GM19328 (cell line): ENCODE data around the gene XRCC4.
A peak's percentile ranks its signal among the peaks of the same experiment; 100 is the strongest.

ENCODE experiments used
- ATAC-seq: cut with Tn5 transposase; IDR thresholded peaks from one replicate; pipeline ENCODE4 v1.9.1; 2021; ENCODE audit warnings: mild to moderate bottlenecking, moderate library complexity; ENCODE audit not compliant: unreplicated experiment

Gene XRCC4

DNA sequence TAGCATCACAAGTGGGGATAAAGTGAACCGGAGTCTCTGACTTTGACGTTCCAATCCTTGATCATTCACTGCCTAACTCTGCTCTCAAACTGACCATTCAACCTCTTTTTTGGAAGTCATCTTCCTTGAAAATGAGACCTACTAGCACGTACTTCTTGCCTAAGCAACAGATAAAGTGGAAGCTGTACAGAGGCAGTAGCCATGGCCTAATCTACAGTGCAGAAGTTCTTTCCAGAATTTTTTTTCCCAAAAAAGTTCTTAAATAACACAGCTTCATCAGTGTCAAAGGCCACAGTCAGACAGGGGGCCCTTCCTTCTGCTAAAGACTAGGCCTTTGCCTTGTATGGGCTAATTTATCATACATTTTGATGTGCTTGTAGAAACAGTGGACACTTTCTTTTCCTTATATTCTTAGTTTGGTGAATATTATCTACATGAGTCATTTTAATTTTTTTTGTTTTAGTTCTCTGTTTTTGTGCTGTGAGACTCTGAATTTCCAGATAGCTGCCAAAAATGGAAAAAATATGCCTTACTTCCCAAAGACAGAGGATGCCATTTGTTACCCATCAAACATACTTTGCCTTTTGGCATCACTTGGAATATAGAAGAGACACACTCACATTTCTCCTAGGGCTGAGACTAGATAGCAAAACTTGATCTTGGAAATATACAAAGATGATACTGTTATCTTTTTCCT is 297.9 kb downstream of the XRCC4 start:
- no peak for ATAC-seq

DNA sequence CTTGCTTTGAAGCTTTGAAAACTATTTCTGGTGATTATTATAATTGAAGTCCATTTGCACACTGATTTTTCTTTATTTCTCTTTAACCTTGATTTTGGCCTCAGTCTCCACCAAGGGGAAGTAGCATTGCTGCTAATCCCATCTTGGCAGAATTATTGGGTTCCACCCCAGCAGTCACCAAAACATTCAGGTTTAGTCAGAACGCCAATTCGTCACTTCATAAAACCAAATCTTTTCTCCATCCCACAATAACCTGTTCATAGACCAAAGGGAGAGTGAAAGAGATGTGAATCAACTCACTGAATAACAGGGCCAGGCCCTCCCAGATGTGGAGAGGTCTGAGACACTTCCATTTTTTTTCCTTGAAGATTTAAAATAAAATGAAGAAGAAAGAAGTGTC is 299.1 kb downstream of the XRCC4 start:
- no peak for ATAC-seq

DNA sequence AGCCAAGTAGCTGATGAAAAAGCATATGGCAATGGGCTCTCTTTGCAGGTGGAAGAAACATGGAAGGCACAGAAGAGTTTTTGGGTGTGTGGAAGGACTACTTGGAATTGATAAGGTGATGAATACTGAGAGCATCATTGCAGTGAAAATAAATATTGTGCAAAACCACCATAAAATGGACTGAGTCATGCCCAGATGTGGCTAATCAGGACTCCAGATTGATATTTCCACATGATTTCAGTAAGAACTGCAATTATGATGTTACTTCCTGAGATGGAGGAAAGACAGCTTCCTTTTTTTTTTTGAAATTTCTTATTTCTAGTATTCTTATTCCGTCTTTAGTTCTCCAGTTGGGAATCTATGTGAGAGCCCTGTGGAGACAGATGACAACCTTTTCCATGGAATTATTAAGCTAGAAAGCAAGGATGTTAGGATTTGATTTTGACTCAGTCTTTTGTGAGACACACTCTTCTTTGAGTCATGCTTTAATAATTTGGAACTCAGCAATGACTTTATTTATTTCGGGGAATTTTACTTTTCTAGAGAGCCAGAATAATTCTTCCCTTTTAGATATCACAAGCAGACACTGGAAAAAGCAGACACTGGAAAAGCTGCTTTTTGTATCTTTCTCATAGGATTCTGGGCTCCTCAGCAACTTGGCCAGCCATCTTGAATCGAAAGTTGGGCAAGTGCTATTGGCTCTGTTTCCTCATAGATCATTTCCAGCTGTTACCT is 300.0 kb downstream of the XRCC4 start:
- no peak for ATAC-seq

DNA sequence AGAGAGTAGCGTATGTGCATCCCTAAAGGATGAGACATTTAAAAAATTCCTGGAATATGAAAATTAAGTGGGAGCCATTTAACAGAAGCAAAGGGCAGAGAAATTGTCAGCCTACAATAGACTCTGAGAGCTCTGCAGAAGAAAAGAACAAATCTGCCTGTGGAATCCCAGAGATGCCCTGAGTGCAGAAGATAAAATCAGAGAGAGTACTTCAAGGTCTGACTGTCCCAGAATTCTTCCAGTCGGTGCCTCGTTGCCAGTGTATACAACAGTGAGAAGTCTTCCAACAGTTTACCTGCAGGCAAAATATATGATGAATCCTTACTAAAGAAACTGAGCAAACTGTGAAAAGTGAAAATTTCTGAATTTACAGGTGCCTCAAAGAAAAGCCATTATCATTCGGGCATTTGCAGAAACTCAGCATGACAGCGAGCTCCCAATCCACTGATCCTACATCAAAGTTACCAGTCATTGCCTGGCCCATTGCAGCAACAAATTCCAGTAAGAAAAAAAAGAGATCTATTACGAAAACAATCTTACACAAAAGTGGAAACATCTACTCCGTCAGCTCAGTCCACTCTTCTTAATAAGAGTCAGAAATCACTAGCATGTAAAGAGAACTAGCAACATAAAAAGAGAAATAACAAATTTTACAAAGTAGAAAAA is 301.4 kb downstream of the XRCC4 start:
- no peak for ATAC-seq

DNA sequence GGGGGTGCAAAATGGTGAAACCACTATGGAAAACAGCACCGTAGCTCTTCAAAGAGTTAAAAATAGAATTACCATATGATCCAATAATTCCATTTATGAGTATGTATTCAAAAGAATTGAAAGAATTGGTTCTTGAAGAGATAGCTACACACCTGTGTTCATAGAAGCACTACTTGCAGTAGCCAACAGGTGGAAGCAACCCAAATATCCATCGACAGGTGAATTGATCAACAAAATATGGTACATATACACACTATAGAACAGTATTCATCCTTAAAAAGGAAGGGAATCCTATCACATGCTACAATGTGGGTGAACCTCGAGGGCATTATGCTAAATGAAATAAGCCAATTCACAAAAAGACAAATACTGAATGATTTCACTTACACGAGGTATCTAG is 308.5 kb downstream of the XRCC4 start:
- no peak for ATAC-seq

DNA sequence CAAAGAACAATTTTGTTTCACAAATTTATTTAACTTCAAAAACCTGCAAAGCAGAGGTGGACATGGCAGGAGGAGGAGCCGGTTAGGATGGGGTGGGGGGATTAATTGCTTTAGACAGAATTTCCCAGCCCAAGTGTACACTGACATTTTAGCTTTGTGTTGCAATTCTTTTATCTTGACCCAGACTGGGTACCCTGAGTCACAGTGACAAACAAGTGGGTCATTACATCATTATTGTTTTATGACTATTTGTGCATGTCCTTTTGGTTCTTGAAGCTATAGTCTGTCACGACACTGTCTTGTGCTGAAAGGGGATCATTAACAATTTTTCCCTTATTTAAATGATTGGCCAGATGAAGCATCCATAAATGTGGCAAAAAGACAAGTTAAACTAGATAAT is 309.7 kb downstream of the XRCC4 start:
- no peak for ATAC-seq

DNA sequence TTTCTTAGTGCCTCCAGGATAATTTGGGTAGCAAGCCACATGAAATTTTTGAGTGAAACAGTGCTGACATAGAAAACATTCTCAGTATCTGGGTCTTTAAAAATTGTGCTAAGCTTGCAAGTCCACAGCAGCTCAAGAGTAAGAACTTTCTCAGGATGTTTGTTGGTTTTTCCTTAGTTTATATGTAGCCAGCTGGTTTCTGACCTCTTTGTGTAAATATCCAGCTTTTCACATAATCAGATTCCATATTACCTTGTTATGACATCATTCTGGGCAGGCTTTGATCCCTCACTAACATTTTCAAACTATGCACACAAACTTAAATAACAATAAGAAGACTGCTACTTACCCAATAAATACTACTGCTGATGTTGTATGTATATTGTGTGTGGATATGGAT is 311.3 kb downstream of the XRCC4 start:
- no peak for ATAC-seq

DNA sequence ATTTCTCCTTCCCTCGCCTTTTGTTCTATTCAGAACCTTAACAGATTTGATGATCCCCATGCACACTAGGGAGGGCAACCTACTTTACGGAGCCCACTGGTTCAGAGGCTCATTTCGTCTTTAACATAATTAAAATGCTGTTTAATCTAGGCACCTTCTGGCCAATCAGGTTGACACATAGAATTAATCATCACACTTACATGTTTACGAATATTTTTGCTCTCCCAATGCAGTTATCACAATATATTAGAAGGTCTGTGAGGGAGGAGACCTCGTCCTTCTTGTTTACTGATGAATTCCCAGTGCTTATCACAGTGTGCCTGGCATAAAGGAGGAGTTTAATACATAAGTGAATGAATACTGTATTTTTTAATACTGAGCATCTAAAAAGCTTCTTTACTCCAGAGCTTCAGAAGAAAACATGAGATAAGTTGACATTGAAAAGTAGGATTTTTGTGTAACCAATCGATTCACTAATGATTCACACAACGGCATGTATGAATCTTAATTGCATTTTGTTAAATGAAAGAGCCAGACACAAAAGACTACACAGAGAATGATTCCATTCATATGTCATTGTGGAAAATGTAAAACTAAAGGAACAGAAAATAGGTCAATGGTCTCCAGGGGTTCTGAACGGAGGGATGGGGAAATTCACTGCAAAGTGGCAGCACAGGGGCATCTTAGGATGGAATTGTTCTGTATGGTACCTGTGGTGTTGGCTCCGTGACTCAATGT is 315.6 kb downstream of the XRCC4 start:
- ATAC-seq = no peak

DNA sequence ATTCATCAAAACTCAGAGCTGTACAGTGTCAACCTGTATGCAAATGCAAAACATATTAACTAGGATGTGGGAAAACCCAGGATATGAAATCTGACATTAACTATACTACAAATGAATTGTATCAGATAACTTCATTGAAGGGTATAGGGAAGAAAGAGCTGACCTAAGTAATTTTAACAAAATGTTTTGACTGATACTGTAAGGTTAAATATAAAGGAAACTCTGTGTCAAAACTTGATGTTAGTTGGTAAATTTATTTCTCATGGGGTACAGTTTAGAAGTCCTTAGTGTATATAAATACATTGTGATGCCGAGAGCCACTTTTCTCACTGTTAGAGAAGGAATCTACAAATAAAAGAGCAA is 316.1 kb downstream of the XRCC4 start:
- ATAC-seq = no peak

DNA sequence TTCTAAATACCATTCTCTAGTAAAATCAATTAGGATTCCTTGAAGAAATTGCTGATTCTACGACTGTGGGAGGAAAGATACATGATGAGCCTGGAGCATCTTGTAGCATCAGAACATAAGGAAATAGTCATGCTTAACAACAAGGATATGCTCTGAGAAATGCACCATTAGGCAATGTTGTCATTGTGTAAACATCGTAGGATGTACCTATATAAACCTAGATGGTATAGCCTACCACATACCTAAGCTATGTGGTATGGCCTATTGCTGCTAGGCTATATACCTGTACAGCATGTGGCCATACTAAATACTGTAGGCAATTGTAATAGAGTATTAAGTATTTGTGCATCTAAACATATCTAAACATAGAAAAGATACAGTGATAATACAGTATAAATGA is 316.8 kb downstream of the XRCC4 start:
- ATAC-seq = no peak

DNA sequence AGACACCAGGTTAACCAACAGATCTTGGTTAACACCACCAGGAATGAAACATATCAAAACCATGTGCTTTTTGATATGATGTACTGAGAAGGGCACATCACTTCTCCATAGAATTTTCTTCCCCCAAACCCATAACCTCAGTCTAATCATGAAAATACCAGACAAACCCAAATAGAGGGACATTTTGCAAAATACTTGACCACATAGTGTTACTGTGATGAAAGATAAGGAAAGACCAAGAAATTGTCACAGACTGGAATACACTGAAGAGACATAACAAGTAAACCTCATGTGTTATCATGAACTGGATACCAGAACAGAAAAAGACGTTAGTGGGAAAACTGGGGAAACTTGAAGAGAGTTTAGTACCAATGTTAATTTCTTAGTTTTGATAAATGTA is 319.3 kb downstream of the XRCC4 start:
- no peak for ATAC-seq

DNA sequence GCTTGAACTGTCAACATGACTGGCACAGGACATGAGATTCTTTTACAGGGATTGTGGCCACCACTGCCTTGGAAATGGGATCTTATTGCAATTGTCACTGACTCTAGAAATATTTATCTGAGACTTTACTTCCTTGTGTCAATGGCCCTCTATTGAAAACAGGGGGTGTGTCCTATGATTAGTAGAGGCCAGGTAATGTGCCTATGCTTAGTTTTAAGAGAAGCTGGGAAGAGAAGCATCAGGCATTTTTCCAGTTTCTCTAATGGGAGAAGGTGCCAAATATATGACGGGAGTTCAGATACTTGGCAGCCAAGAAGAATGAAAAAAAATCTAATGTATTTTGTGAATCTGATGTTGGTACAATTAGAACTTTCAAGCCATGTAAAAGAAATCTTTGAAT is 320.3 kb downstream of the XRCC4 start:
- ATAC-seq = no peak

DNA sequence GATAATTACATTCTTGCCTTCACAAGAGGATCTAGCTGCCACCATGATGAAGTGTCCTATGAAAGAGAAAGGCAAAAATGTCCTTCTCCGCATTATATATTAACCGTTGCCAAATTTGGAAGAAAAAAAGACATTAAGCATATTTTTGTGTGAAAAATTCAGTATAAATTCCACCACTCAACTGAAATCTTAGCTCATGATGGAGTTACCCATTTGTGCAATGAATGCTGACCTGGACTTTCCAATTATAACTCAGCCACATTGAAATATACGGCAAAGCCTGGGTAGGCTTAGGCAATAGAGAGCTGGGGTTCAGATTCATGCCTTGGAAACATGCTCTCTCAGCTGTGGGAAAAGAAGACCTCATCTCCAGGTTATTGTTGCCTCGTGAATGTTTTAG is 322.9 kb downstream of the XRCC4 start:
- no peak for ATAC-seq

DNA sequence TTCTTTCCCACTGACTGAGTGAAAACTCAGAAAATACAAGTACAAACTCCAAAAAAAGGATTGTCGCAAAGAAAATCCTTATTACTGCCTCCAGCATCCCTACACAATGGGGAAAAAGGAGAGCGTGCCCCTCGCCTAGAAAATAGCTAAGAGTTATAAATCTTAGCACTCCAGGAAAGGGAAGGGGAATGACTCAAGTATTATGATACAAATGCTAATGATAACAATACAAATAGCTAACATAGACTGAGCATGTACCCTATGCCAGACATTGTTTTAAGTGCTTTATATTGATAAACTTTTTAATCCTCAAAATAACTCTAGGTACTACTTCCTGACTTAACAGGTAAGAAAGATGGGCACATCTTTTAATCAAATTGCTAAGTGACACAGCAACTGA is 323.4 kb downstream of the XRCC4 start:
- ATAC-seq = no peak

DNA sequence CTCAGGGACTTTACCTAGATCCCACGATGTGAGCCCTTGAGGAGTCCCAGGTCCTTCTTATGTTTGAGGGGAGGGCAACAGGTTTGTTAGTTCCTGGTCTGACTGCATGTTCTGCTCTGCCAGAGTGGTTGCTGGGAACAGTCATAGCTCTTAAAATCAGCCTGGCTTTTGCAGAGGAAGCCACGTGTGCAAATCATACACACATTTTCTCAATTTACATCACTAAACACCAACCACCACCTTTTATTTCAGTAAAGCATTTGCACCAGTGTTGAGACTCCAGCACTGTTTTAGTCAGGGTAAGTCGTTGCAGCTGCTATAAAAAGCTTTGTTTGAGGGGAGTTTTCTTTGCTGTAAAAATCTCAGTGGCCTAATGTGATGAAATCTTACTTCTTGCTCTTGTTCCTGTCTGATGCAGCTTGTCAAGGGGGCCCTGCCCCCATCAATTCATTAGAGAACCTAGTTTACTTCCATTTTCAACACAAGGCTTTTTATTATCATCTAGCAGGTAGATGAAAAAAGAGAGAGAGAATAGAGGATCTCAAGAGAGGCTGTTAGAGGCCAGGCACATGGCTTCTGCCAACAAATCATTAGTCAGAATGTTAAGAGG is 323.9 kb downstream of the XRCC4 start:
- peak; percentile 55 for ATAC-seq

DNA sequence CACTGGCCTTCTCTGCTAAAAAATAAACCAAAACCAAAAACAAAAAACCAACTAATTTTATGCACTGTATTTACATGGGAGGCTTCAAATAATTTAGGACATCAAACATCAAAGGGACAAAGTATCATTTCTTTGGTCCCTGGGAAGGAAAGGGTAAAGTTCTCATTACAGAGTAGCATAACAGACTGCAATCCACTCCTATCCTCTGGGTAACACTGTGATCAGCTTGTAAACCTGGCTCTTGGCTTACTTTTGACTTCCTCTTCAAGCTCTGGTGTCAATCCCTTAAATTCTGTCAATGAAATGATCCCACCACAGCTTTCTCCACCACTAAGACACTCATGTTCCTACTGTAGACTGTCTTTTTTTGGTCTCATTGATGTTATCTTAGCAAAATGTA is 324.4 kb downstream of the XRCC4 start:
- ATAC-seq = no peak
